ENCODE data around the gene ADGRD2.

ADGRD2 gene

DNA sequence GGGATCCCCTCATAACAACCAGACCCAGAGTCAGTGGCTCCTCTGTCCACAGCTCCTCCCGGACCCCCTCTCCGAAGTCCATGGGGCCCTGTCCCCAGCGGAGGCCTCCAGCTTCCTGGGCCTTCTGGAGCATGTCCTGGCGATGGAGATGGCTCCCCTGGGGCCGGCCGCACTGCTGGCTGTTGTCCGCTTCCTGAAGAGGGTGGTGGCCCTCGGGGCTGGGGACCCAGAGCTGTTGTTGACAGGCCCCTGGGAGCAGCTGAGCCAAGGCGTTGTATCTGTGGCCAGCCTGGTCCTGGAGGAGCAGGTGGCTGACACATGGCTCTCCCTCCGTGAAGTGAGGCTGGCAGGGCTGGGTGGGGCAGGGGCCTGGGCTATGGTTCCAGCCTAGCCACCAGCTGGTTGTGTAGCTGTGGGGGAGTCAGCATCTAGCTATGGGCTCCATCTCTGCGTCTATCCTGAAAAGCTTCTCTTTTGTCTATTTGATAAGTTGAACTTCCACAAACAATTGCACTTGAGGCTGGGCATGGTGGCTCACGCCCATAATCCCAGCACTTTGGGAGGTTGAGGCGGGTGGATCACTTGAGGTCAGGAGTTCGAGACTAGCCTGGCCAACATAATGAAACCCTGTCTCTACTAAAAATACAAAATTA is 4.7 kb downstream of the ADGRD2 start:
- TF ChIP-seq, protein P1, sequence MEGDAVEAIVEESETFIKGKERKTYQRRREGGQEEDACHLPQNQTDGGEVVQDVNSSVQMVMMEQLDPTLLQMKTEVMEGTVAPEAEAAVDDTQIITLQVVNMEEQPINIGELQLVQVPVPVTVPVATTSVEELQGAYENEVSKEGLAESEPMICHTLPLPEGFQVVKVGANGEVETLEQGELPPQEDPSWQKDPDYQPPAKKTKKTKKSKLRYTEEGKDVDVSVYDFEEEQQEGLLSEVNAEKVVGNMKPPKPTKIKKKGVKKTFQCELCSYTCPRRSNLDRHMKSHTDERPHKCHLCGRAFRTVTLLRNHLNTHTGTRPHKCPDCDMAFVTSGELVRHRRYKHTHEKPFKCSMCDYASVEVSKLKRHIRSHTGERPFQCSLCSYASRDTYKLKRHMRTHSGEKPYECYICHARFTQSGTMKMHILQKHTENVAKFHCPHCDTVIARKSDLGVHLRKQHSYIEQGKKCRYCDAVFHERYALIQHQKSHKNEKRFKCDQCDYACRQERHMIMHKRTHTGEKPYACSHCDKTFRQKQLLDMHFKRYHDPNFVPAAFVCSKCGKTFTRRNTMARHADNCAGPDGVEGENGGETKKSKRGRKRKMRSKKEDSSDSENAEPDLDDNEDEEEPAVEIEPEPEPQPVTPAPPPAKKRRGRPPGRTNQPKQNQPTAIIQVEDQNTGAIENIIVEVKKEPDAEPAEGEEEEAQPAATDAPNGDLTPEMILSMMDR (IDR thresholded peaks at IDR 0.05; ENCODE audit: low read depth, low read length): no peak
- TF ChIP-seq EZH2phosphoT487 (IDR thresholded peaks at IDR 0.05; ENCODE audit: low read depth): no peak
- Histone ChIP-seq H4K20me1 (ENCODE audit: insufficient read depth, low read length) (no peaks in the 10 kb centered on the region), H3K9ac (ENCODE audit: low read length) (no peak overlapping the region), H2AFZ (ENCODE audit: low read depth, low read length) (no peak overlapping the region), H3K27ac (ENCODE audit: low read length) (no peak overlapping the region), H3K9me3 (ENCODE audit: insufficient read depth, low read length) (no peaks in the 10 kb centered on the region), H3K4me3 (ENCODE audit: low read length) (no peak overlapping the region), H3K4me2 (ENCODE audit: low read length) (no peak overlapping the region), H3K36me3 (replicated peaks; ENCODE audit: low read depth, low read length) (no peaks in the 10 kb centered on the region), H3K4me1 (ENCODE audit: low read length) (no peaks in the 10 kb centered on the region), H3K79me2 (ENCODE audit: low read length) (no peaks in the 10 kb centered on the region), H3K27me3 (ENCODE audit: low read depth, low read length) (no peaks in the 10 kb centered on the region)

DNA sequence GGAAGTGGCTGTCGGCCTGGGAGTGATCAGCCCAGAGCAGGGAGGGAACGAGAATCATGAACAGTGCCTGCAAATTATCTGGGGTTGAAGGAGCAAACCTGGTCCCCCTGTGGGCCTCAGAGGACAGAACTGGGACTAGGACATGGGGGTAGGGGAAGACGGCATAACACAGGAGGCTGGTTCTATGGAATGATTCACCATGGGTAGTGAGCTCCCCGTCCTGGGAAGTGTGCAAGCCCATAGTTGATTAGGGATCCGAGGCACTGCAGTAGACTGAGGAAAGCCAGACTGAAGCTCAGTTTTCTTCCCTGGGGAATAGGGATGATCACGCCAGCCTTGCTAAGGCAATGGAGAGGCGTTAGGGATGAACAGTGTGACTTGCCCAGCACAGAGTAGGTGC is 5.6 kb downstream of the ADGRD2 start:
- TF ChIP-seq, protein P1 (IDR thresholded peaks at IDR 0.05; ENCODE audit: low read depth, low read length): no peak
- TF ChIP-seq EZH2phosphoT487 (IDR thresholded peaks at IDR 0.05; ENCODE audit: low read depth): no peak
- Histone ChIP-seq H3K4me3 (ENCODE audit: low read length) (no peak overlapping the region), H2AFZ (ENCODE audit: low read depth, low read length) (no peak overlapping the region), H3K36me3 (replicated peaks; ENCODE audit: low read depth, low read length) (no peaks in the 10 kb centered on the region), H3K9ac (ENCODE audit: low read length) (no peak overlapping the region), H3K79me2 (ENCODE audit: low read length) (no peaks in the 10 kb centered on the region), H3K27me3 (ENCODE audit: low read depth, low read length) (no peaks in the 10 kb centered on the region), H3K9me3 (ENCODE audit: insufficient read depth, low read length) (no peaks in the 10 kb centered on the region), H4K20me1 (ENCODE audit: insufficient read depth, low read length) (no peaks in the 10 kb centered on the region), H3K4me2 (ENCODE audit: low read length) (no peak overlapping the region), H3K27ac (ENCODE audit: low read length) (no peak overlapping the region), H3K4me1 (ENCODE audit: low read length) (no peaks in the 10 kb centered on the region)

DNA sequence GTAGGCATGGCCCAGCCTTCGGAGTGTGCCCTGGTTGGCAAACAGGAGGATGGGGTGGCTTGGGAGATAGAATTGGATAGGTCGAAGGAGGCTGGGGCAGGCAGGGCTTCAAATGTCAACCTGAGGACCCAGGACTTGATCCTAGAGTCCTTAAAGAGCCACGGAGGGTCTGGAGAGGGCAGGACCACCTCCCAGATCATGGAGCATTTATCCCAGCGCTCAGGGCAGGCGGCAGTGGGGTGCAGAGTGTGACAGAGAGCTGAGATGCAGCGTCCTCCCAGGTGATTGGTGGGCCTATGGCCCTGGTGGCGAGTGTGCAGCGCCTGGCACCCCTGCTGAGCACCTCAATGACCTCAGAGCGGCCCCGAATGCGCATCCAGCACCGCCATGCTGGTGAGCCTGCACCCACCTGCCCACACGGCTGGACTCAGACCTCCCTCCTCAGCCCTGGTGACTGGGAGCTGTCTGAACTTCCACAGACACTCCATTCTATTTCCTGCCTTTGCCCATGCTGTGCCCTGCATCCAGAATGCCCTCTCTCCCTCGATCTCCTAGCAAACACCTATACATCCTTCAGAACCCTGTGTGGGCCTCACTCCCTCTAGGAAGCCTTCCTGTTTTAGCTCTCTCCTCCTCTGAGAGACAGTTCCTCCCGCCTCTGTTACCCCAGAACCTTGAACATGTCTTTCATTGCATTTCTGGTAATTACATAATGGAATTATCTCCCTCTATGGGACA is 6.3 kb downstream of the ADGRD2 start:
- TF ChIP-seq, protein P1 (IDR thresholded peaks at IDR 0.05; ENCODE audit: low read depth, low read length): no peak
- no peak for TF ChIP-seq EZH2phosphoT487 (IDR thresholded peaks at IDR 0.05; ENCODE audit: low read depth)

GRCh38 chr9:124457079-124457886 is 7.0 kb downstream of the ADGRD2 start:
- Histone ChIP-seq H4K20me1 (ENCODE audit: insufficient read depth, low read length) (no peaks in the 10 kb centered on the region), H3K4me3 (ENCODE audit: low read length) (no peak overlapping the region), H3K9ac (ENCODE audit: low read length) (no peak overlapping the region), H3K9me3 (ENCODE audit: insufficient read depth, low read length) (no peaks in the 10 kb centered on the region), H3K36me3 (replicated peaks; ENCODE audit: low read depth, low read length) (no peaks in the 10 kb centered on the region), H3K27ac (ENCODE audit: low read length) (no peak overlapping the region), H3K79me2 (ENCODE audit: low read length) (no peaks in the 10 kb centered on the region), H3K4me2 (ENCODE audit: low read length) (no peak overlapping the region), H3K27me3 (ENCODE audit: low read depth, low read length) (no peaks in the 10 kb centered on the region), H2AFZ (ENCODE audit: low read depth, low read length) (no peak overlapping the region), H3K4me1 (ENCODE audit: low read length) (no peaks in the 10 kb centered on the region)
- TF ChIP-seq, protein P1 (IDR thresholded peaks at IDR 0.05; ENCODE audit: low read depth, low read length): no peak
- no peak for TF ChIP-seq EZH2phosphoT487 (IDR thresholded peaks at IDR 0.05; ENCODE audit: low read depth)

More for the DNA sequence above, 6.3 kb downstream of the ADGRD2 start:
- Histone ChIP-seq H3K36me3 (replicated peaks; ENCODE audit: low read depth, low read length) (no peaks in the 10 kb centered on the region), H4K20me1 (ENCODE audit: insufficient read depth, low read length) (no peaks in the 10 kb centered on the region), H3K4me1 (ENCODE audit: low read length) (no peaks in the 10 kb centered on the region), H3K4me2 (ENCODE audit: low read length) (no peak overlapping the region), H3K9me3 (ENCODE audit: insufficient read depth, low read length) (no peaks in the 10 kb centered on the region), H2AFZ (ENCODE audit: low read depth, low read length) (no peak overlapping the region), H3K4me3 (ENCODE audit: low read length) (no peak overlapping the region), H3K9ac (ENCODE audit: low read length) (no peak overlapping the region), H3K27me3 (ENCODE audit: low read depth, low read length) (no peaks in the 10 kb centered on the region), H3K79me2 (ENCODE audit: low read length) (no peaks in the 10 kb centered on the region), H3K27ac (ENCODE audit: low read length) (no peak overlapping the region)

Data from OCI-LY3 (cell line).